GM21447 (cell line): ENCODE data around the gene NUP93.
"Not testable (repeated sequence)": the region's sequence is repeated elsewhere in the genome, so short reads cannot be mapped to it uniquely, and the experiment has no call there.

Experiments
- ATAC-seq: cut with Tn5 transposase; IDR thresholded peaks from one replicate; pipeline ENCODE4 v1.9.1; 2021; ENCODE audit not compliant: unreplicated experiment

NUP93 gene

DNA sequence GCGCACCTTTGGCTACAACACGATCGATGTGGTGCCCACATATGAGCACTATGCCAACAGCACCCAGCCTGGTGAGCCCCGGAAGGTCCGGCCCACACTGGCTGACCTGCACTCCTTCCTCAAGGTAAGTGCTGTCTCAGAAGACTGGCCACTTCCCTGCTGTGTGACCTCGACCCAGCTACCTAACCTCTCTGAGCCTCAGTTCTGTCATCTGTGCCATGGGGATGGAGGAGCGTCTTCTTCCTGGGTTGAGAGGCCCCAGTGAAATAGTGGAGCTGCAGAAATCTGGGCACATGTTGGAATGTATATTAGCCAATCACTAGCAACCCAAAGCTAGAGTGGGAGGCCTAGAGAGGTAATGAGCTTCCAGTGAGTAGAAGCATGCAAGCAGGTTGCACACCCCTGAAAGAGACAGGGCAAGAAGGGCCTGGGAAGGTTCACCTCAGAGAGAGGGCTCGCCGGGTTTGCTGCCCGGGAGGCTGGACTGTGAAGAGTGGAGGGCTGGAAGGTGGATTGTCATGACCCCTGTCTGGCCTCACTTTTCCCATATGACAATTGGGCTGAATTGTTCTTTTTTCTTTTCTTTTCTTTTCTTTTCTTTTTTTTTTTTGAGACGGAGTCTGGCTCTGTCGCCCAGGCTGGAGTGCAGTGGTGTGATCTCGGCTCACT lies 135.6 kb downstream of the NUP93 start:
- ATAC-seq = no peak

- ATAC-seq = no peak
These were observed 137.3 kb downstream of the NUP93 start for GRCh38 chr16:56866955-56867830.

DNA sequence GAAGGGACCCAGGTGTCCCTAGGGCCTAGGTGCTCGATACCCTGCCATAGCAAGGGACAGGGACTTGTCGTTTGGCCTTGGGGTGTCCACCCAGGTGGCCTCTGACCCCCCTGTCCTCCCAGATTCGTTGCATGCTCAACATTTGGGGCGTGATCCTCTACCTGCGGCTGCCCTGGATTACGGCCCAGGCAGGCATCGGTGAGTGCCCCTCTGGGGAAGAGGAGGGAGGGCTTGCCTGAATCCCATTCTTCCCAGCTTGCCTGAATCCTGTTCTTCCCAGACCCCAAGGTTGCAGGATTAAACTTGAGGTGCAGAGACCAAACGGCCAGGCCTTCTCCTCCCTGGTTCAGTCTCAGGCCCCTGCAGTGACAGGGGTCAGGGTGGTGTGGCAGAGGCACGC lies 138.2 kb downstream of the NUP93 start:
- no peak for ATAC-seq

DNA sequence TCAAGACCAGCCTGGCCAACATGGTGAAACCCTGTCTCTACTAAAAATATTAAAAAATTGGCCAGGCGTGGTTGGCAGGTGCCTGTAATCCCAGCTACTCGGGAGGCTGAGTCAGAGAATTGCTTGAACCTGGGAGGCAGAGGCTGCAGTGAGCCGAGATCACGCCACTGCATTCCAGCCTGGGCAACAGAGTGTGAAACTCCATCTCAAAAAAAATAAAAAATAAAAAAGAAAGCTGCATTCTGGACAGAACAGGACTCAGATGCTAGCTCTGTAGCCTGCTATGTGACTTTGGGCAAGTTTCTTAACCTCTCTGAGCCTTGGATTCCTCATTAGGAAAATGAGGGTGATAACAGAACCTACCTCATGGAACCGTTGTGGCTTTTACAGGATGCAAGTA lies 138.8 kb downstream of the NUP93 start:
- not testable (repeated sequence) for ATAC-seq

- no peak for ATAC-seq
These were observed 139.8 kb downstream of the NUP93 start for GRCh38 chr16:56869513-56870275.

GRCh38 chr16:56870276-56870888 lies 140.5 kb downstream of the NUP93 start:
- ATAC-seq = no peak

DNA sequence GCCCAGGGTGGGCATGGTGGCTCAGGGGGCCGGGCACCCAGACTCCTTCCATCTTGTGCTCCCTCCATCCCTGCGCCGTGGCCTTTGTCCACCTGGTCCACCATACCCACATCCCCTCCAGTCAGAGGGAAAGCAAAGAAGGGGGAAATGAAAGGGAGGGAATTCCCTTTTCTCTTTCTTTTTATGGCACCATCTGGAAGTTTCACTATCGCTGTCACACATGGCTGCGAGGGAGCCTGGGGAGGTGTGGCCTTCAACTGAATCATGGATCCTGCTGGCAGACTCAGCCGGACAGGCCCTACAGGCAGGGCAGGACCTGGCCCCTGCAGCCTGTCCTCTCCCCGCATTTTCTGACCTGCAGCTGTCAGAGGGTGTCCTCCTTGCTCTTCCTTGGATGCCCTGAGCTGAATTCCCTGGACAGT lies 141.3 kb downstream of the NUP93 start:
- peak; percentile 46 for ATAC-seq

DNA sequence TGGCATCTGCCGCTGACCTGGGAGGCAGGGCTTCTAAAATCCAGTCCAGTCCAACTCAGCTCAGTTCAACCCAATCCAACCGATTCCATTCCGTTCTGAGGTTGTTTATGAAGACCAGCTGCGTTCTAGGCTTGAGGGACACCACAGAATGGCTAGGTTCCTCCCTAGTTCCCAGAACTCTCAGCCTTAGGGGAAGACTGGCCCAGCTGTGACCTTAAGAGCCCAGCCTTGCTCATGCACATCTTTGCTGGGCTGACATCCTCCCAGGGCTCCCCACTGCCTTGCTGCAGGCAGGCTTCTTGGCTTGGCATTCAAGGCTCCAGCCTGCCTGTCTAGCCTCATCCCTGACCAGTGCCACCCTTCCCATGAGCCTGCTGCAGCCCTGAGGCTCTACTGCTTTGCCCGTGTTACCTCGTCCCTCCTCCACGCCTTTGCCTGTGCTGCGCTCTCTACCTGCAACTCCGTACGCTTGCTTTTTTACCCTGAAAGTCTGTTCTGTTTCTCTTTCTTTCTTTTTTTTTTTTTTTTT lies 143.0 kb downstream of the NUP93 start:
- ATAC-seq = no peak

DNA sequence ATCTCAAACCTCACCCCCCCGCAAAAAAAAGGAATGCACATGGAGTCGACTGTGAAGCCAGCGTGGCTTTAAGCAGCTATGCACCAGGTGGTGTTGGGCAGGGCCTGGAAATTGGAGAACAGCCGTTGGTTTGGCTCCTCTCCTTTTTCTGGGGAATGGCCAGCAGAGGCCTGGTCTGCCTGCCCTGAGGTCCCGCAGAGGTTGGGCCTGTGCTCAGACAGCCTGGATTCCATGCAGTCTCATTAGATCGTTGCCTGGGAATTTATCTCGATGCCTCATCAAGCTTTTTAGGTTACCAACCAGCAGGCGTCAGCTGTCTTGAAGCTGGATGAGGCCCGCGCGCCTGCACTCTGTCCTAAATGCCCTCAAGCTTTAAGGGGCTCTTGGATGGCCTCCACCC lies 144.9 kb downstream of the NUP93 start:
- ATAC-seq = no peak

DNA sequence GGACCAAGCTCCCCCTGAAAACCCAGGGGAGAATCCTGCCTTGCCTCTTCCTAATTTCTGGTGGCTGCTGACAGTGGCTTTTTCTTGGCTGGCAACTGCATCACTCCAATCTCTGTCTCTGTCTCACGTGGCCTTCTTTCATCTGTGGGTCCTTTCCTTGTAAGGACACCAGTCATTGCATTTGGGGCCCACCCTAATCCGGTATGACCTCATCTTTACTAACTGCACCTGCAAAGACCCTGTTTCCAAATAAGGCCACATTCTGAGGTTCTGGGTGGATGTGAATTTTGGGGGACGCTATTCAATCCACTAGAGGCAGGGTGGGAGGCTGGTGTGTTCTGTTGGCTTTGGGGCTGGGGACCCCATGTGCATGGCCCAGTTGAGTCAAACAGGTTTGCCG lies 146.1 kb downstream of the NUP93 start:
- no peak for ATAC-seq

DNA sequence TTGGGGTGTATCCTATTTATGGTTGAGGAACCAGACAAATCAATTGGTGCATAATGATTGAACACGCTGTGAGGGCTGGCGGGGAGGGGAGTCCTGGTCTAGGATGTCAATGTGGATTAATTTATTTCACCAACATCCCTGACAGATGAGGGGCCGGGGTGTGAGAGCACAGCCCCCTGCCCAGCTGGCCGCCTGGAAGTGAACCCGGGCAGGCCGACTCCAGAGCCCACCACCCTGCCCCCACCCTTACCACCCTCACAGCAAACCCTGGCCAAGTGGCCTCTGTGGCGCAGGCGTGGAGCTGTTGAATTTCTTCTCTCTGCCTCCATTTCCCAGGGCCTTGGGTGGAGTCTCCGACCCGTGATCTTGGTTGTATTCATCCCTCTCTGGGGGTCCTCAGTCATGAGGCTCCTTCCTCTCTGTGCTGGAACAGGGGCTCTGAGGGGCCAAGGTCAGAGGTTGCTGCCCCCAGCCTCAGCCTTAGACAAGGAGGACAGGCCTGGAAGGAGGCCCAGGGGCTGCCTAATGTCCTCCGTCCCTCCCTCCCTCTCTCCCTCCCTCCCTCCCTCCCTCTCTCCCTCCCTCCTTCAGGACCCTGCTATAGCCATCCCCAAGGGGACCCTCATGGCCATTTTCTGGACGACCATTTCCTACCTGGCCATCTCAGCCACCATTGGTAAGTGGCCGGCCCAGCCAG lies 147.7 kb downstream of the NUP93 start:
- ATAC-seq = no peak

- no peak for ATAC-seq
These were observed 148.4 kb downstream of the NUP93 start for GRCh38 chr16:56878282-56878854.

- no peak for ATAC-seq
These were observed 149.3 kb downstream of the NUP93 start for GRCh38 chr16:56879276-56879675.

- ATAC-seq = no peak
These were observed 150.2 kb downstream of the NUP93 start for GRCh38 chr16:56880176-56880575.

- ATAC-seq = no peak
These were observed 150.8 kb downstream of the NUP93 start for GRCh38 chr16:56880685-56881084.

GRCh38 chr16:56882077-56882800 lies 152.3 kb downstream of the NUP93 start:
- no peak for ATAC-seq

DNA sequence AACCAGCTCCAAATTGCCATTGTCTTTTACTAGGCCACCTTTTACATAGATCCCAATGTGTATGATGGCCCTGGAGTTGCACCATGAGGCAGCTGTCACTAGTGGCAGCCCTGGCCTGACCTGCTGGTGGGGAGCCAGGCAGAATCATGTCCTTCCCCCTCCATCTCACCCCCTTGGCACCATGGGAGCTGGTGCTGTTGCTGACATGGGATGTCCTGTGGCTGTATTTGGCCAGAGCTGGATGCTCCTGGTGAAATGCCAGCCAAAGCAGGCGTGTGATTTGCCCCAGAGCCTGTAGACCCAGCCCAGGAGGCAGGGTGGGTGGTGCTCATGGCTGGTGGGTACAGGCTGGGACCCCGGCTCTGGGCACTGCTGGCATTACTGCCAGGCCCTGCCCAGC lies 153.7 kb downstream of the NUP93 start:
- ATAC-seq = no peak

DNA sequence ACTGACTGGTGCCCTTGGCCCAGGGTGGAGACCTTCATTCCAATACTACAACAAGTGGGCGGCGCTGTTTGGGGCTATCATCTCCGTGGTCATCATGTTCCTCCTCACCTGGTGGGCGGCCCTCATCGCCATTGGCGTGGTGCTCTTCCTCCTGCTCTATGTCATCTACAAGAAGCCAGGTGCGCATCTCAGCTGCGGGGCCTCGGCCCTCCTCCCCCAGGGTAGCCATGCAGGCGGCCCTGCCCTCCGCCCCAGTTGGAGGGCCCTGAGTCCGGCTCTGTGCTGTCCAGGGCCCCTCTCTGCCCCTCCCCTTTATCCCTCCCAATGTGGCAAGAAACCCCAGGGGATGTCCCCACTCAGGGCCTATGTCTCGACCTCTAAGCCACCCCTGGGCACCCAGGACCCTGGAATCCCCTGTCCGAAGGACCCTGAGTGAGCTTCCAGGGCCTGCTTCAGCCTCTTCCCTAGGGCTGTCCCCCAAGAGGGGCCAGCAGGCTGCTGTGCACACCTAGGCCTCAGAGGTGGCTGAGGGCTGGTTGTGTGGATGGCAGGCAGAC lies 154.2 kb downstream of the NUP93 start:
- ATAC-seq = no peak

- ATAC-seq = not testable (repeated sequence)
These were observed 155.0 kb downstream of the NUP93 start for GRCh38 chr16:56884929-56885328.
